NCI-H1417 treated with DMSO at 0.1 percent for 48 hours (cell line): ENCODE results near the gene GAL3ST3.
"Not testable (repeated sequence)": the region's sequence is repeated elsewhere in the genome, so short reads cannot be mapped to it uniquely, and the experiment has no call there.

Experiments
- DNase-seq: peaks from one replicate; lab custom pipeline; 2025; lab: John Stamatoyannopoulos, UW

The GAL3ST3 gene

DNA sequence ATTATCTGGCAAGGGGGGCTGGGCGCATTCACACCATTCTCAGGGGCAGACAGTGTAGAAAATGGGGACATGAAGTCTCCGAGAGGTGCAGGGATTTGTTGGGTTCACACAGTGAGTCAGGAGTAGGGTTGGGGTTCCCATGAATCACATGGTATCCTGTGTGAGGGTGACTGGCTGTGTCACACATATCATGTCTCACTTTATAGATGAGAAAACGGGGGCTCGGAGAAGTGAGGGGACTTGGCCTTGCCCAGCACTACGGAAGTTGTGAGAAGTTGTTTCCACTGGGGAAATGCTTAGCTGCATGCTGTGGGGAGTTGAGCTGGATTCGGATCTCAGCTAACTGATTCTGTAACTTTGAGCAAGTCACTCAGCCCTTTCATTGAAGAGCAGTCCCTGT lies 4.2 kb downstream of the GAL3ST3 start:
- no peak for DNase-seq

DNA sequence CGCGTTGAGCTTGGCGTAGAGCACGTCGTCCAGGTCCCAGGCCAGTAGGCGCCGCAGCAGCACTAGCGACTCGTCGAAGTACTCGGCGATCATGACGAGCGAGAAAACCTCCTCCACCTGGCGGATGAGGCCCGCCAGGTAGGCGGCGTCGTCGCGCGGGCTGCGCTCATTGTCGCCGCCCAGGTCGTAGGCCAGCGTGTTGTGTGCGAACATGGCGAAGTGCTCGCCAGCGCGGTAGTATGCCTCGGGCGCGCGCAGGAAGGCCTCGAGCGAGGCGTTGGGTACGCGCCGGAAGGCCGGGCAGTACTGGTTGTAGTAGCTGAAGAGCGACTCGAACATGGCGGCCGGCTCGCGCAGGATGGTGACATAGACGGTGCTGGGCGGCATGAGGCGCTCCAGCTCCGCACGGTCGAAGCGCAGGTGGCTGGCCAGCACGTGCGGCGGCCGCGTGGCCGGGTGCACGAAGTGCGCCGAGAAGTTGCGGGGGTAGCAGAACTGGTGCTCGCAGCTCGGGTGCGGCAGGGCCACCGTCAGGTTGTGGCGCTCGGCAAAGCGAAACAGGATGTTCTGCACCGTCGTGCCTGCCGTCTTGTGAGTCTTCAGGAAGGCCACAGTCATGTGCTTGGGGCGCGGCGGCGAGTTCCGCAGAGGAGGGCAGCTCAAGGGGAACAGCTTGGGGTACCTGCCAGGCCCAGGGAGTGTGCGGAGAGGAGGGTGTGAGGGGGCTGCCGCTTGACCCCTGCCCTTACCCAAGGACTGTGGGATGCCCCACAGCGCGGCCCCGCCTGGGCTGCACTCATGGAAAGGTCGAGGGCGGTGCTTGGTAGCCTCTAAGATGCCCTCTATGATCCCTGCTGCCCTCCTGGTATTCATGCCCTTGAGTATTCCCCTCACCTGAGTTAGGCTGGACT lies 5.7 kb downstream of the GAL3ST3 start:
- DNase-seq: no peak

DNA sequence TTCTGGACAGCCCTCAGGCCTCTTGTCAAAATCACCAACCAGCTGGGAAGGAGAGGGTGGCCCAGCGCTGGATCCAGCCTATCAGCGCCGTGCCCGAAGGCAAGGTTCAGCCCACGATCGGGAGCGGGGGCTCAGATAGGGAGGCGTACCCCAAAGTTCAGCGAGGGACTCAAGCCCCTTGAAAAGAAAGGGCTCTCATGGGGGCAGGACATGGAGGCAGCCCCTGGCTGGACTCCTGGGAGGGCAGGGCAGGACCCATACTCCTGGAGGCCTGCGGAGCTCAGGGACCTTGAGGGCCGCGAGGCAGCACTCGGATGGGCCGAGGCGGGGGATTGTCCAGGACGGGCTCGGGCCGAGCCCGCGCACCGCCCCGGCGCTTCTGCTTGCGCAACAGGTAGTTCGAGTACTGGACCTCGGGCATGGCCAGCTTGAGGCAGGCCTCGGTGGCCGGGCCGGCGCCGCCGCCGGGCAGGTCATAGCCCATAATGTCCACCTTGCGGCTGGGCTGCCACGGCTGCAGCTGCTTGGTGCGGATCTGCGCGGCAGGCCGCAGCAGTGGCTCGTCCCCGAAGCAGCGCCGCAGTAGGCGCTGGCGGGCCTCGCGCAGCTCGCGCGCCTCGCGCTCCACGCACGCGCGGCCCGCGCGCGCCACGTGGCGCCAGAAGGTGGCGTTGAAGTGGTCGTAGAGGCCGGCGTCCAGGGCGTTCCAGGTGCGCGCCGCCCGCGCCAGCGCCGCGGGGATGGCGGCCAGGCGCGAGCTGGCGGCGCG lies 6.5 kb downstream of the GAL3ST3 start:
- no peak for DNase-seq

DNA sequence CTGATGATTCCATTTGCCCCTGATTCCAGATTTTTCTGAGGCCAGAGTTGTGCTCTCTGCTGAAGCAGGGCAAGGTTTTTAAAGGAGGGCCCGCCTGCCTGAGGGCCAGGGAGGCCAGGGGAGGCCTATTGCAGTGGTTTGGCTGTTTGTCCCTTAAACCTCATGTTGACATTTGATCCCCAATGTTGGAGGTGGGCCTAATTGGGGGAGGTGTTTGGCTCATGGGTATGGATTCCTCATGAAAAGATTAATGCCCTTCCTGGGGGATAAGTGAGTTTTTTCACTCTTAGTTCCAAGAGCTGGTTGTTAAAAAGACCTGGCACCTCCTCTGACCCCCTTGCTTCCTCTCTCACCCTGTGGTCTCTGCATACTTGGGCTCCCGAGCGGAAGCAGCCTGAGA lies 9.2 kb downstream of the GAL3ST3 start:
- DNase-seq: no peak

DNA sequence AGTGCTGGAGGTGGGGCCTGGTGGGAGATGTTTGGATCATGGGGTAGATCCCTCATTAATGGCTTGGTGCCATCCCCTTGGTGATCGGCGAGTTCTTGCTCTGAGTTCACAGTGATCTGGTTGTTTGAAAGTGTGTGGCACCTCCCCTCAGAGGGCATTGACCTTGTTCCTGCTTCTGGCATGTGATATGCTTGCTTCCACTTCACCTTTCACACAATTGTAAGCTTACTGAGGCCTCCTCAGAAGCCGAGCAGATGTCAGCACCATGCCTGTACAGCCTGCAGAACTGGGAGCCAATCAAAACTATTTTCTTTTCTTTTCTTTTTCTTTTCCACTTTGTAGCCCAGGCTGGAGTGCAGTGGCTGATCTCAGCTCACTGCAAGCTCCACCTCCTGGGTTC lies 11.6 kb downstream of the GAL3ST3 start:
- DNase-seq: no peak

DNA sequence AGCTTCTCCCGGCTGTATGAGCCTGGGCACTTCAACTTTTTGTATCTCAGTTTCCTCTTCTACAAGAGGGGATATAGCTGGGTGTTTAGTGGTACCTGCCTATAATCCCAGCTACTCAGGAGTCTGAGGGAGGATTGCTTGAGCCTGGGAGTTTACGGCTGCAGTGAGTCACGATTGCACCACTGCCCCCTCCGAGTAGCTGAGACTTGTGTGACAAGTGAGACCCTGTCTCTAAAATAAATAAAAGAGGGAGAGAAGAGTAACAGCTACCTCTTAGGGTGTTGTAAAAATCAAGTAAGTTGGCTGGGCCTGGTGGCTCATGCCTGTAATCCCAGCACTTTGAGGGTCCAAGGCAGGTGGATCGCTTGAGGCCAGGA lies 12.6 kb downstream of the GAL3ST3 start:
- no peak for DNase-seq

DNA sequence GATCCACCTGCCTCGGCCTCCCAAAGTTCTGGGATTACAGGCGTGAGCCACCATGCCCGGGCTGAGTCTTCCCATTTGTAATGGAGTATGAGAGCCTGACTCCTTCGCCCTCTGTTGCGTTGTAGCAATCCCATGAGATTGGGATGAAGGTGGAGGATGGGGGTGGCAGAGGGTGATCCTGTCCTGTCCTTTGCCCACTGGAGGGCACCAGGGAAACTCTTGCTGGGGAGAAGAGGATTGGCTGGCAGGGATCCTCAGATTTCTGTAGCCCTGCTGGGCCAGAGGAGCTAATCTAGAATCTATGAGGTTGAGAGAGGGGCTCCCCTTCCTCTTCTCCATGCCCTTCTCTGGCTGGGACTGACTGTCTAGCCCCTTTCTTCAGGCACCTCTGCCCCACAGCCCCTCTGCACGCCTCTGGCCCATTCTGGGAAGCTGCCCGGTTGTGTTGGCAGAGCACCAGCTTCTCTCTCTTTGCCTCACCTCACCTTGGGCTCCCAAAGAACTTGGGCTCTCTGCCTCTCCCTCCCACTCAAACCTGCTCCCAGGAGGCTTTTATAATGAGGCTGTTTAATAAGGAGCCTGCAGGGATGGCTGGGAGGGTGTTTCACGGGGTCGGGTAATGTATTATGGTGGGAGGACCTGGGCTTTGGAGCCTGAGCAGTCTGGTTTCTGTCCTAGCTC lies 13.2 kb downstream of the GAL3ST3 start:
- no peak for DNase-seq

DNA sequence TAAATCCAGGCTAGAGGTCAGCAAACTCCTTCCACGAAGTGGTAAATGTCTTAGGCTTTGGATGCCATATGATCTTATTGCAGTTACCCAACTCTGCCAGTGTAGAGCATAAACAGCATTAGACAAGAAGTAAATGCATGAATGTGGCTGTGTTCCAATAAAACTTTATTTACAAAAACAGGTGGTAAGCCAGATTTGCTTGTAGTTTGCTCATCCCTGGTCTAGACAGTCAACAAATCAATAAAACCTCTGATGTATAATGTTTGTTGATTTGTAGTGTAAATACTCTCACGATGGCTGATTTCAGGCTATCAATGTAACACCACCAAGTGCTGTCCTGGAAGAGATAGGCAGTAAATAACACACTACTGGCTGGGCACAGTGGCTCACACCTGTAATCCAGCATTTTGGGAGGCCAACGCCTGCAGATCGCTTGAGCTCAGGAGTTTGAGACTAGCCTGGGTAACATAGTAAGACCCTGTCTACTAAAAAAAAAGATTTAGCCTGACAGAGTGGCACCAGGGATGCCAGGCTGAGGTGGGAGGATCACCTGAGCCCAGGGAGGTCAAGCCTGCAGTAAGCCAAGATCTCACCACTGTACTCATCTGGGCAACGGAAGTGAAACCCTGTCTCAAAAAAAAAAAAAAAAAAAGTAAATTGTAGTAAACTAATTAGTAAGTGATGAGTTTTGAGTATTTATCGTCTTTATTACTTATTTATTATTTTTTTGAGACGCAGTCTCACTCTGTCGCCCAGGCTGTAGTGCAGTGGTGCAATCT lies 15.8 kb downstream of the GAL3ST3 start:
- DNase-seq: no peak

DNA sequence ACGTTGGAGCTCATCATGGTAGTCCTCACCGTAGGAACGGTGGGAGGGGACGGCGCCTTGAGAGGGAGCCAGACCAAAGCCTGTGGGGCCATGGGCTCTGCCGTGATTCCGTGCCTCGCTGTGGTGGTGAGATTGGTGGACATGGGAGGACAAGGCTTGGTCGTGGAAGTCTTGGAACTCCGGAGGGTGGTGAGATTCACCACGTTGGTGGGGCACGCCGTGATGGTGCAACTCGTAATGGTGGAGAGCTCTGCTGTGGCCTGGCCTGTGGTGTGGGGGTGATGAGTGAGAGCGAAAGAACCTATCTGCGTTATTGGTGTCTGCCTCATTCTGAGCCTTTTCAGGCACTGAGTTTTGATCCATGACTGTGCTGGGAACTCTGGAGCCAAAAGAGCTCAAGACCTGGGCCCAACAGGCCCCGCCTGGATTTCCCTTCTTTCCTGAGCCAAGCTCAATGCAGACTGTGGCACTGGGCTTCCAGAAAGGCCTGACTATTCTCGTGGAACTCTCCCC lies 22.9 kb downstream of the GAL3ST3 start, which contains the start of gene CATSPER1:
Gene CATSPER1 (minus strand): TSS at position 463 of the 513 bp plus-strand sequence. CDS start 100 bp downstream, at position 363.
- no peak for DNase-seq

DNA sequence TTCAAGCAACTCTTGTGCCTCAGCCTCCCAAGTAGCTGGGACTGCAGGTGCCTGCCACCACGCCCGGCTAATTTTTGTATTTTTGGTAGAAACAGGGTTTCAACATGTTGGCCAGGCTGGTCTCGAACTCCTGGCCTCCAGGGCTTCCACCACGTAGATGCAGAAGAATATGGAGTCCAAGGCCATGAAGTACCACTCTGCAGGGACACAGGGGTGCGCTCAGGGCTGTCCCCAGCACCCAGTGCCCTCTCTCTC lies 25.8 kb downstream of the GAL3ST3 start:
- DNase-seq: not testable (repeated sequence)

DNA sequence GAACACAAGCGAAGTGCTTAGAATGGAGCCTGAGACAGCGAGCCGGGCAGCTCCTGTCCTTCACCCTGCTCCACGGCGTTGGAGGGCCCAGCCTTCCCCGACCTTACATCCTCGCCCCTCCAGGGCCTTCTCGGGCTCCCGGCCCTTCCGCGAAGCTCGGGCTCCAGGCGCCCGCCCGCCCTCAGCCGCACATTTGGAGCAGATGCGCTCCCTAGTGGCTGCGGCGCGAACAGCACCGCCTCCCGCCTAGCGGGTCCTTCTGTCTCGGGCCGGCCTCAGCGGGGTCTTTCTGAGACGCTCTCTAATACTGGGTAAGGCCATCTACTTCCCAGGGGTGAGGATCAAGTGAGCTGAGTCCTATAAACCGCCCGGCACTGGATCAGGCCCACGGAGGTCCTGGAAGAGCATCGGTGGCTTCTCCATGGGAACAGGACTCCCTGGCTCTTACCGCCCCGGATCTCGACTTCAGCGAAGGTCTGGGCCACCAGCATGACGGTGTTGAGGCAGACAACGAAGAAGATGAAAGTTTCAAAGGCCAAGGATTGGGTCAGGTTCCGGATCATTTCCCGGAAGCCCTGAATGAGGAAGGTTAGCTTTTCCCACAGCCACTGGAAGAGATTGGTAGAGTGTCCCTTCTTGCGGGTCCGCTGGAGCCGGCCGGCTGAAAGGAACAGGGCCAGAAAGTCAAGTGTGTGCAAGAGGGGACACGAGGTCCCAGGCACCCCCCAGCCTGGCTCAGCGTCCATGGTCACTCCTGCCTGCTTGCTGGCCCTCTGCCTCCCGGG lies 26.4 kb downstream of the GAL3ST3 start:
- DNase-seq: no peak

DNA sequence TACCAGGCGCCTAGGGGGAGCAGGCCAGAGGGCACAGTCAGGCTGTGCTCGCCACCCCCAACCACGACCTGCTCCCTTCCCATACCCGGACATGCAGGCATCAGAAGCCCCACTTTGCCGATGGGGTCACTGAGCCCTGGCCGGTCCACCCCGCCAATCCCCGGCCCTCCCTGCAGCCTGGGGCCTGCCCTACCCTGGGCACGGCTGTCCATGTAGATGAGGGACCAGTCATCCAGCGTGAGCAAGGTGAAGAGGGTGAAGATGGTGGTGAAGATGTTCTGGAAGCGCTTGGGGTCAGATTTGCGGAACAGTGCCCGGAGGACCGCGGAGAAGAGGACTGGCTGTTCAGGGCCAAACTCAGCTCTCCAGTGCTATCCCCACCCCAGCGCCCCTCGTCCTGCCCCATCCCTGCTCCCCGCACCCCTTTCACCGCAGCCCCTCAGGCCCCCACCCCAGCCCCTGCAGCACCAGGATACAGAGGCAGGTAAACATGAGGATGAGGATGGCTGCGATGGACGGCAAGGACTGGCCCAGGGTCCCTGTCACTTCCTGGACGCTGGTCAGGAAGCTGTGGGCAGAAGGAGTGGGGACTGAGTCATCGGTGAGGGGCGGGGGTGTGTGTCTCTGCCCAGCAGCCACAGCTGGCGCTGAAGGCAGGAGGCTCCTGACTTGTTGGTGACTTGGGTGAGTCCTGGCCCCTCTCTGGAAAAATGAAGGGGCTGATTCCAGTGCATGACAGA lies 28.2 kb downstream of the GAL3ST3 start:
- no peak for DNase-seq

DNA sequence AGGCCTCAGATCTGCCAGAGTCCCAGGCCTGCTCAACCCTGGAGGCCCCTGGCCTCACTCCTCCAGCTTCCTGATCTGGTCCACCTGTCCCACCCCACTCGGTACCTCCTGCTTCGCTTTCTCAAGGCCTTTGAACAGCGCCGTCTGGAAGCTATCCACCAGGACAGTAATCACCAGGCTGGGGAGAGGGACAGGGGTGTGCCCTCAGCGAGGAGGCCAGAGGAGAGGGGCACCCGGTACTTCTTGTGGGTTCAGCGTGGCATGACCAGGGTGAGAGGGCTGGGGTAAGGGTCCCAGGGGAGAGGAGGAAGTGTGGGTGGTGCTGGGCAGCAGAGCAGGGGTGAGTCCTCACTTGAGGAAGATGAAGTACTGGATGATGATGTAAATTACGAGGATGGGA lies 28.7 kb downstream of the GAL3ST3 start:
- DNase-seq: no peak

DNA sequence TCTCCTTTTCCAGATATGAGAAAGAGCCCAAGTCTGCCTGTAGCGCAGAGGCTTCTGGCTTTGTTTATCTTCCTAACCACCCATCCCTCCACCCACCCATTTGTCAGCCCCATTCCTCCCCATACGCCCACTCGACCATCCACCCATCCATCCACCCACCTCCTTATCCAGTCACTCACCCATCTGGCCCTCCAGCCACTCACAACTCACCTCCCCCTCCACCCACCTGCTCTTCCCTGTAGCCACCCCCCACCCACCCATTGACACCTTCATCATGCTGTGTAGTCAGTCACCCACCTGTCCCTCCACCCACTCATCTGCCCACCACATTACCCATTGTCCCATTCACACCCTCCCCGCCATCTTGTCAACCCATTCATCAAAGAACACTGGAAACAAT lies 31.6 kb downstream of the GAL3ST3 start:
- DNase-seq: no peak

DNA sequence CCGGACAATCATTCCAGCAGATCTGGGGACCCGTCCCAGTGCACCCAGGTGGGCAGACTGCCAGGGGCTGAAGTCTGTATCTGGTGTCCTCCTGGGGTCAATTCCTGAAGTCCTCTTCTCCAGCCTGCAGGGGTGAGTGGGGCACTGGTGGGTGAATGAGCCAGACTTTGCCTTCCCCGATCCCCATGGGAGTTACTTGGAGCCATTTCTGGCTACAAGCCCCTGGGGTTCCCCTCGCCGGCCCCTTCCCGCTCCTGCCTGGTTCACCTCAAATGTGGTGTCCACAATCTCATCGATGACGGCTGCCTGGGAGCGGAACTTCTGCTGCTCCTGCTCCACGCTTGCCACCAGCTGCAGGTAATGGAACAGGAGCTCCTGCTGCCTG lies 32.2 kb downstream of the GAL3ST3 start:
- no peak for DNase-seq

DNA sequence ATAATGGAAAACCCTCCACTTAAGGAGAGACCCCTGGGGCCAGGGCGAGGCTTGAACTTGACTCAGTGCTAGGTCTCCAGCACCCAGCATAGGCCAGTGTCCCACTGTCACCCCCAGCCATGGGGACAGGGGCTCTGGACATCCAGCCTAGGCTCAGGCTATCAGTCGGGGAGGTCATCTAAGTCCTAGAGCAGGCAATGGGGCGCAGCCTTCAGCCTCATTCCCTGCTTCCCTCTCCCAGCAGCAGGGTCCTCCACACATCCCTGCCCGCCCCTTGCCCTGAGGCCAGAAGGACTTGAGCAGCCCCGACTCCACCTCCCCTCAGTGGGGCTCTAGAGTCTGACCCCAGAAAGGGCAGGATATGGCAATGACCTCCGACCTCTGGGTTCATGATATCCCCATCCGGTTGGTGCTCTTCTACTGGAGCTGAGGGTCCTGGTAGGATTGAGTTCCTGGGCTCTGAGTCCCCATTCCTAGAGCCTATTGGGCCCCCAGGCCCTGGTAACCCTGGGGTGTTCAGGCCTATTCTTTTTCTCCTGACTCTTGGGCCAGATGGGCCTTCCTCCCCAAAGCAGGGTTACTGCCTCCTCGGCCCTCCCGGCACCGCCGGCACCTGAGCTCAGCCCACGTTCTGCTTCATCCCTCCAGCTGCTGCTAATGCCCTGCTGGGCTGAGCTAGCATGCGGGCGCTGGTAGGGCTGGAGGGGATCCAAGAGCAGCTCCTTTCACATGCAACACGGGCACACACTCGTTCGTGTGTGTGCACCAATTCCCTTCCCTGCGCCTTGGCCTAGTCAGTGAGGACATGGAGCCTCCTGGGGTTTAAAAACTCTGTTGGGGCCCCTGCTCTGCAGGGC lies 32.8 kb downstream of the GAL3ST3 start:
- DNase-seq: no peak

DNA sequence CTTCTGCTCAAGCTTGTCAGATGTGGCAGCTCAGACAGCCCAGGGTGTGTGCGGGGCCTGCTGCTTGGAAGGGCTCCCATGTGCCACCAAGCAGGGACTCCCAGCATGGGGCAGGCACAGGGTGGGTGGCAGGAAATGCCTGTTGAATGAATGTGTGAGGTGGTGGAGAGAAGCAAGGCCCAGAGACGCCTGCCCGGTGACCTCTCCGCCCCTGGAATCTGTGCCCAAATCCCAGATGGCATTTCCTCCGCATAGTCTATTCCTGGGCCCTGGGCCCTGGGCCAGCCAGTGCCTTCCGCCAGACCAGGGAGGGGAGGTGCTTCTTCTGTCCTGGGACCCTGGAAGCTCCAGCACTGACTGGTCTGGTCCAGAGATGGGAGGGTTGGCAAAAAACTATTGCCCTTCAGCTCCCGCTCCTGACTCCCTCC lies 33.5 kb downstream of the GAL3ST3 start:
- DNase-seq: no peak

DNA sequence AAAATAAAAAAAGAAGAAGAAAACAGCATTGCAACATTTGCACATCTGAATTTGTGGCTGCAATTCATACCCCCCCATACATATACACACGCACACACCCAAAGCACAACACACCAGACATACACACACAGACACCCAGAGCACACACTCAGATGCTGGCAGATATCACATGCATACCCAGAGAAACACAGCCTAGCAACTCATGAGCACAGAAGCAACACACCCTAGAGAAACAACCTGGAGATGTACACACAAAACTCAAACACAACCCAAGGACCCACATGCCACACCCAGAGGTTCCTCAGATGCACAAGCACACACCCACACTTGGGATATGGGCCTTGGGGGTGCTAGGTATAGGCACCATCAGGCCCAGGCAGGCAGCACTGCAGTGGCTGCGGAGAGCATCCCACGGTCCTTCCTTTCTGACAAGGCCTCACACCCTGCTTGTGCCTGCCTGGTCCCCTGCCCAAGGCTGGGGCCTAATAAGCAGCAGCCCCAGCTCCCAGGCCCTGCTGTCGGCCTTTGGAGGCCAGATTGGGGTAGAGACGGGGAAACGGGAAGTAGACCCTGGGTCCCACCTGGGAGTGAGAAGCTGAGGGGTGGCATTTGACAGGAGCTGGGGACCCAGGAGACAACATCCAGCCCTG lies 34.0 kb downstream of the GAL3ST3 start:
- no peak for DNase-seq

DNA sequence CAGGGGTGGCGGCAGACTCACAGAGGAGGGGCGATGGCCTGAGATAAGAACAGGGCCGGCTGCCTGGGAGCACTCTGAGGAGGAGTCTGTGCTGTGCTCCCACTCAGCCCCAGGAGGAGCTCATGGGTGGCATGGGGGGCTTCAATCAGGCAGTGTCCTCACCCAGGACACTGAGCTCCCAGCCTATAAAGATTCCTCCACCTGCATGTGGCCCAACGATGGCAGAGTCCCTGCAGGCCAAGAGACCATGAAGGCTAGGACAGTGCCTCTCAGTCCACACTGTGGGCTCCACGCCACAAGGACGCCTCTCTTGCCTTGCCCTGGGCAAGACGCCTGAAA lies 35.2 kb downstream of the GAL3ST3 start:
- no peak for DNase-seq
